Activated CD8-positive, alpha-beta memory T cell treated with anti-CD3 and anti-CD28 coated beads for 1 hour (primary cell): Measurements from ENCODE around the gene MRPS34.

ENCODE experiments used
- DNase-seq, 2 donors: peaks; one replicate each; pipeline ENCODE4 v3.0.0-alpha.2; 2020; ENCODE audit warnings: low read depth in 1 of 2; ENCODE audit errors: extremely low read depth in 1 of 2

The MRPS34 gene

DNA sequence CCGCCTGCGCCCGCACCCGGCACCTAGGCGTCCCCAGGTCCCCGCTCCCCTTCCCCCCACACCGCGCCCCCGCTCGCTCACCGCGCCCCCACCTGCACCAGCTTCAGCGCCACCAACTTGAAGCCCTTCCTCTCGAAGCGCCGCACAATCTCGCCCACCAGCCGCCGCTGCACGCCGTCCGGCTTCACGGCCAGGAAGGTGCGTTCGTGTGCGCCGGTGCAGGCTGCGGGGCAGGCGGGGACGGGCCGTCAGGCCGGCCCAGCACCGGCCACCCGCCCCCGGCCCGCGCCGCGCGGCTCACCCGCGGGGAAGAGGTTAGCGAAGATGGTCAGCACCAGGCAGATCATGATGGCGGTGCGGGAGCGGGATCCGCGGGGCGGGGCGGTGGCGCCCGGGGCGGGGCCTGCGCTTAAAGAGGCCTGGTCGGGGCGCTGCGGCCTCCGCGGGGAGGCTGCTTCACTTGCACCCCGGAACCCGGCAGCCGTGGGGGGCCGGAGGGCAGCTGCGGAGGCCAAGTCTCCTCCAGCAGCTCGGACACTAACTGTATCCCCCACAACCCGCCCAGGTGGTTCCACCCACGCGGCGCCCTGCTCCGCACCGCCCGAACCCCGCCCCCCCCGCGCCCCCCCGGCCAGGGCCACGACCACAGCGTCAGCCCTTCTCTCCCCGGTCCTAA, 1.6 kb downstream of the MRPS34 start, which contains the start of gene NME3:
TSS of gene NME3 (minus strand) at position 356 of the 676 bp plus-strand sequence. CDS start at position 347, 9 bp downstream.
- DNase-seq, result peak; percentile 23 to 66

DNA sequence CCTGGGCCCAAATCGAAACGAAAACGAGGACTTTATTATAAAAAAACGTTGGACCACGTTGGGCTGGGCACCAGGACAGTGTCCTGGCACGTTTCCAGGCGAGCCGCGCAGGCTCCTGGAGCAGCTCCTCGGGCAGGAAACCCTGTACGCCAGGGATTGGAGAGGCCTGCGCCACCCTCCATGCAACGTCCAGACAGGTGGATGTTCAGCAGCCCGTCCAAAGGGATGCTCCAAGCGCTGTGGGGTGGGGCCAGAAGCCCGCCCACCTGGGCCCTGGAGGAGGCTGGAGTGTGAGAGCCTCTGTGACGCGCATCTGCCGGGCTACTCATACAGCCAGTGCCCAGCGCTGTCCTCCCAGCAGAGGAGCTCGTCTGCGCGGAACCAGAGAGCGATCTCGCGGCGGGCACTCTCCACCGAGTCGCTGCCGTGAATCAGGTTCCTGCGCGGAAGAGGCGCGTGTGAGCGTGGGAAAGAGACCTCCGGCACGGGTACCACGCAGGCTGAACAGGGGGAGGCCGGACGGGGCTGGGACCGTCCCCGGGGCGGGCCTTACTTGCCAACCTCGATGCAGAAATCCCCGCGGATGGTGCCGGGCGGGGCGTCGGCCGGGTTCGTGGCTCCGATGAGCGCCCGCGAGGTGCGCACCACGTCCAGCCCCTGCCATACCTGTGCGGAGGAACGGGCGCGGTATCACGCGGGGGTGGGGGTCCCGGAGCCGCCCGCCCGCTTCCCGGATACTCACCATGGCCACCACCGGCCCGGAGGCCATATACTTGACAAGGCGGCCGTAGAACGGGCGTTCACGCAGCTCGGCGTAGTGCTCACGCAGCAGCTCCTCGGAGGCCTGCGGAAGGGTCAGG, 2.4 kb downstream of the MRPS34 start:
- no peak for DNase-seq

DNA sequence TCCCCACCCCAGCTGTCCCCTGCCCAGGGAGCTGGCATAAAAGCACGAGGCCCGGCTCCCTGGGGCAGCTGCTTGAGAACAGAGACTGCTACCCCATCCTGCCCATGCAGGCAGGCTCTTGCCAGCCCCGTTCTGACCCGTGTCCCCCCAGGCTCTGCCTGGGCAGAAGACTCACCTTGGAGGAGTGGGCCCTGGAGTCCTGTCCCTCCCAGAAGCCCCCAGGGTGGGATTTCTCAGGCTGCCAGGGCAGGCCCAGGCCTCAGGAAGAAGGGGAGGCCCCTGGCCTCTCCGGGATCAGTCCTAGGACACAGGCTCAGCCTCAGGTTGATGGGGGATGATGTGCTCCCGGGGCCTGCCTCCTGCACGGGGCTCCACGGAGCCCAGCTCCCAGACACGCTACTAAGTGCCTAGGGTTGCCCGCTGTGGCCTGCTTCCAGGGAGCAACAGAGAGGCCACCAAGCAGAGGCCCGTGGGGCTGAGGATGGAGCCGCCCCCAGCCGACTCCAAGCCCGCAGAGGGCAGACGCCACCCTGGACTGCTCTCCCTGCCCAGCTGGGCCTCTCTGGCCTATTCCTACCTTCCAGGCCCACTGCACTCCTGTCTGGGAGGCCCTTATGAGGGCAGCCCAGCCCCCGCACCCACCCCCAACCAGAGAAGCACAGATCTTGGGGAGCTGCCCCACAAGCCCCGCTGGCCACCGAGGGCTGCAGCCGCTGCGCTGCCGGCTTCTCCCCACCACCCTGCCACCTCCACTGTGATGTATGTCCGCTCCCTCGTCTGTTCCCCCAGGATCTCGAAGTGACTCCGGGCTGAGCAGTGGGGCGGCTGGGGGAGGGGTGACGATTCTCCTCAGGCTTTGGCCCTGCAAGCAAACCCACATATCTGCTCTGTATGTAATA, 3.3 kb downstream of the MRPS34 start:
- DNase-seq, result no peak

DNA sequence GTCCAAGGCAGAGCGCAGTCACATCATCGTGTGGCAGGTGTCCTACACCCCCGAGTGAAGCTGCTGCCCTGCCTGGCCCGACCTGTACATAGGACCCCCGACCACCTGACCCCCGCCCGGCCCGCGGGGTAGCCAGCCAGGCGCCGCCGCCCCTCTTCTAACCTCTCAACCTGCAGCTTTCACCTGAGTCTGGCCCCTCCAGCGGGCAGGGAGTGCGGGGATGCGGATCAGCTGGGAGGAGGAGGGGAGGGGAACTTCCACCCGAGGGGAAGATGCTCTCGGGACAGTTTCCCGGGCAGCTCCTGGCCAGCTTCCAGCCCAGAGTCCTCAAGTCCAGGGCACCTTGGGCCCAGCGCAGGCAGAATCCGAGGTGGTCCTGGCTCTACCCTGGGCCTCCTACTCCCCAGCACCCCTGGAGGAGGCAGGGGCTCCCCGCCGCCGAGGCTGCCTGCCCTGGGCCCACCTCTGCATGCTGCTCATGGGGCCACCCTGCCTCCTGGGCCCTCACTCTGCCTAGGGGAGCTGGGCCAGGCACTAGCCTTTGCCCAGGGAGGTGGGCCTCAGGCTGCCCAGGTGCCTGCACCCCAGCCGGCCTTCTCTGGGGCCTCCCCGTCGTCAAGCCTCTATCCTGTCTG, 4.0 kb downstream of the MRPS34 start:
- DNase-seq, result no peak

DNA sequence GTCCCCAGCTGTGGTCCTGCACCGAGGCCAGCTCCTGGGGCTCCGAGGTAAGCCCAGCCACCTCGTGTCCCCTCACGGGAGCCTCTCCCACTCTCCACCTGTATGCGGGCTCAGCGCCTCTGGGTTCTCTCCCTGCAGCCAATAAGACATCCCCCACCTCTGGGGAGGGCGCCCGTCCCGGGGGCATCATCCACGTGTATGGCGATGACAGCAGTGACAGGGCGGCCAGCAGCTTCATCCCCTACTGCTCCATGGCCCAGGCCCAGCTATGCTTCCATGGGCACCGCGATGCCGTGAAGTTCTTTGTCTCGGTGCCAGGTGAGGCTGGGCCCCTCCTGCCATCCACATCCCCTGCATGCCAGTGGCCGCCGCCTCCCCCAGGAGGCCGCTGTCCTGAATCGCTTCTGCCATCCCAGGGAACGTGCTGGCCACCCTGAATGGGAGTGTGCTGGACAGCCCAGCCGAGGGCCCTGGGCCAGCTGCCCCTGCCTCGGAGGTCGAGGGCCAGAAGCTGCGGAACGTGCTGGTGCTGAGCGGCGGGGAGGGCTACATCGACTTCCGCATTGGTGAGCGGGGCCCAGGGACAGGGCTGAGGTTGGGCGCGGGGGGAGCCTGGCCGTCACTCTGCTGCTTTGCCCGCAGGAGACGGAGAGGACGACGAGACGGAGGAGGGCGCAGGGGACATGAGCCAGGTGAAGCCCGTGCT, 4.7 kb downstream of the MRPS34 start:
- DNase-seq, result no peak

DNA sequence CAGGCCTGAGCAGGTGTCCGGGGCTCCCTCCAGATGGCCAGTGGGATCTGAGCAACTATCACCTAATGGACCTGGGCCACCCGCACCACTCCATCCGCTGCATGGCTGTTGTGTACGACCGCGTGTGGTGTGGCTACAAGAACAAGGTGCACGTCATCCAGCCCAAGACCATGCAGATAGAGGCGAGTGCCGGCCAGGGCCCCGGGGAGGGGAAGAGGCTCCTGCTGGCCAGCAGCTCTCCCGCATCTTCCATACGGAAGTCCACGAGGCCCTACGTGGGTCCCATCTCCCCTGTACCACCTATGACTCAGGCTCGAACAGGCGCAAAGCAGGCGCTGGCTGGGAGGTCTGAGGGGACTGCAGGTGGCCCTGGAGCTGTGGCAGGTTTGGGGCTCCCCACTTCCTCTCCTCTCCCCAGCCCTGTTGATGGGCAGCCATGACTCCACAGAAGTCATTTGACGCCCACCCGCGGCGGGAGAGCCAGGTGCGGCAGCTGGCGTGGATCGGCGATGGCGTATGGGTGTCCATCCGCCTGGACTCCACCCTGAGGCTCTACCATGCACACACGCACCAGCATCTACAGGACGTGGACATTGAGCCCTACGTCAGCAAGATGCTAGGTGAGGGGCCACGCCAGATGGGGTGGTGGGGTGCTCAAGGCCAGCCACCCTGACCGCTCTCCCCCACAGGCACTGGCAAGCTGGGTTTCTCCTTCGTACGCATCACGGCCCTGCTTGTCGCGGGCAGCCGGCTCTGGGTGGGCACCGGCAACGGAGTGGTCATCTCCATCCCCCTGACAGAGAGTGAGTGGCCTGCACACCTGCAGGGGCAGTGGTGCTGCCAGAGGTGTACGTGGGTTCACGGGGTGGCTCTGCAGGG, 5.6 kb downstream of the MRPS34 start:
- DNase-seq, result no peak

DNA sequence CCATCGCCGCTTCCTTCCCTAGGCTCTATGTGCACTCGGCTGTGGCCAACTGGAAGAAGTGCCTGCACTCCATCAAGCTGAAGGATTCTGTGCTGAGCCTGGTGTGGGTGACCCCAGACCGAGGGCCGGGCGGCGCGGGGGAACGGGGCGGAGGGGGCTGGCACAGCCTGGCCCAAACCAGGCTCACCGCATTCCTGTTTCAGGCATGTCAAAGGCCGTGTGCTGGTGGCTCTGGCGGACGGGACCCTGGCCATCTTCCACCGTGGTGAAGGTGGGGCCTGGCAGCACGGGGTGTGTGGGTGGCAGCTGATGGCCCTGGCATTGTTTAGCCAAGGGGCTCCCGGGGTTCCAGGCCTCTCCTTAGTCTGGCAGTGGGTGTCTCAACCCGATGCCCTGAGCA, 6.2 kb downstream of the MRPS34 start:
- DNase-seq, result no peak

DNA sequence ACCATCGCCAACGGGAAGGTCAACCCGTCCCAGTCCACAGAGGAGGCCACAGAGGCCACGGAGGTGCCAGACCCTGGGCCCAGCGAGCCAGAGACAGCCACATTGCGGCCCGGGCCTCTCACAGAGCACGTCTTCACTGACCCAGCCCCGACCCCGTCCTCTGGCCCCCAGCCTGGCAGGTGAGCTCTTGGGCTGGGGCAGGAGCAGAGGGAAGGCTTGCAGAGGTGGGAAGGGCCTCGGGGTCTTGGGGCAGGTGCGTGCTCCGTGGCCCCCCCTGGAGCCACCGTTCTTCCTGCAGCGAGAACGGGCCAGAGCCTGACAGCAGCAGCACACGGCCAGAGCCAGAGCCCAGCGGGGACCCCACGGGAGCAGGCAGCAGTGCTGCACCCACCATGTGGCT, 6.7 kb downstream of the MRPS34 start:
- DNase-seq, result no peak

DNA sequence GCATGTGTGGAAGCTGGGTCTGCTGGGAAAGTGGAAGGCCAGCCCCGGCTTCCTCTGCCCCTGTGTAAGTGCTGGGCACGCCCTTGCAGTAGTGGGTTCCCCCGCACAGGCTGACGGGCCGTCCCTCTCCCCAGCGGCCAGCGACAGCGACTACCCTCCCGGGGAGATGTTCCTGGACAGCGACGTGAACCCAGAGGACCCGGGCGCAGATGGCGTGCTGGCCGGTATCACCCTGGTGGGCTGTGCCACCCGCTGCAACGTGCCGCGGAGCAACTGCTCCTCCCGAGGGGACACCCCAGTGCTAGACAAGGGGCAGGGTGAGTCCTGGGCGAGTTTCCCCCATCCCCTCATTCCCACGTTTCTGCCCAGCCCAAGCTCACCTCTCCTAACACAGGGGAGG, 7.1 kb downstream of the MRPS34 start:
- DNase-seq, result no peak

DNA sequence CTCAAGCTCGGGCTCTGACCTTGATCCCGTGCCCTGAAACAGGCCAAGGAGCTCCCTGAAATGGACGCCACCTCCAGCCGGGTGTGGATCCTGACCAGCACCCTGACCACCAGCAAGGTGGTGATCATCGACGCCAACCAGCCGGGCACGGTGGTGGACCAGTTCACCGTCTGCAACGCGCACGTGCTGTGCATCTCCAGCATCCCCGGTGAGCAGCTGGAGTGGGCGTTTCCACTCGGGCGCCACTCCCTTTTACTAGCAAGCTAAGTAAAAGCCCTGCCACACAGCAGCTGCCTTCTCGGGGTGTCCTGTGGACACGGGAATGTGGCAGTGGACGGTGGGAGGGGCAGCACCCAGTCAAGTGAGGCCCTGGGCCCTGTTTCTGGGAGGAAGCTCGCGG, 8.0 kb downstream of the MRPS34 start:
- no peak for DNase-seq

DNA sequence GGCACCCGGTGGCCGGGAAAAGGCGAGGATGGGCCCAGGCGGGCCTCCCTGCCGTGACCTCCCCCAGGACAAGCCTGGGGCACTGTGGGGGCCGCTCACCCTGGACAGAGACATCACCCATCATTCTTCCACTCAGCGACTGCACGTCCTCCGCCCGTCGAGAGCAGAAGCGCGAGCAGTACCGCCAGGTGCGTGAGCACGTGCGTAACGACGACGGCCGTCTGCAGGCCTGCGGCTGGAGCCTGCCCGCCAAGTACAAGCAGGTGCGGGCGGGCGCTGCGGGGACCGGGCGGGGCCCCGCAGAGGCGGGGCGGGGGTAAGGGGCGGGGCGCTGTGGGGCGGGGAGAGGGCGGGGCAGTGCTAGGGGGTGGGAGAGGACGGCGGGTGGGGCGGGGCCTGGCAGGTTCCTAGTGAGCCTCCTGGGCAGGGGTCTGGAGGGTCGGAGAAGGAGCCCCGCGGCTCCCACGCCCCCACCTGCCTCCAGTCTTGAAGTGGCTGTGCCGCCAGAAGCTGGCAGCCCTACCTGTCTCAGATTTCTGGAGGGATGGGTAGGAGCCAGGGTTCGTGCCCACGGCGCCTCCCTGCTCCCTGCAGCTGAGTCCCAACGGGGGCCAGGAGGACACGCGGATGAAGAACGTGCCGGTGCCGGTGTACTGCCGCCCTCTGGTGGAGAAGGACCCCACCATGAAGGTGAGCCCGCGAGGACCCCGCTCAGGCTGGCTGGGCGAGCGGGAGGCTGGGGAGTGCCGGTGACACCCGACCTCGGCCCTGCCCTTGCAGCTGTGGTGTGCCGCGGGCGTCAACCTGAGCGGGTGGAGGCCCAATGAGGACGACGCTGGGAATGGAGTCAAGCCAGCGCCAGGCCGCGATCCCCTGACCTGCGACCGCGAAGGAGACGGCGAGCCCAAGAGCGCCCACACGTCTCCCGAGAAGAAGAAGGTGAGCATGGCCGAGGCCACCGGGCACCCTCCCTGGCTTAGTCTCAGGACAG, 9.1 kb downstream of the MRPS34 start:
- DNase-seq, result no peak

DNA sequence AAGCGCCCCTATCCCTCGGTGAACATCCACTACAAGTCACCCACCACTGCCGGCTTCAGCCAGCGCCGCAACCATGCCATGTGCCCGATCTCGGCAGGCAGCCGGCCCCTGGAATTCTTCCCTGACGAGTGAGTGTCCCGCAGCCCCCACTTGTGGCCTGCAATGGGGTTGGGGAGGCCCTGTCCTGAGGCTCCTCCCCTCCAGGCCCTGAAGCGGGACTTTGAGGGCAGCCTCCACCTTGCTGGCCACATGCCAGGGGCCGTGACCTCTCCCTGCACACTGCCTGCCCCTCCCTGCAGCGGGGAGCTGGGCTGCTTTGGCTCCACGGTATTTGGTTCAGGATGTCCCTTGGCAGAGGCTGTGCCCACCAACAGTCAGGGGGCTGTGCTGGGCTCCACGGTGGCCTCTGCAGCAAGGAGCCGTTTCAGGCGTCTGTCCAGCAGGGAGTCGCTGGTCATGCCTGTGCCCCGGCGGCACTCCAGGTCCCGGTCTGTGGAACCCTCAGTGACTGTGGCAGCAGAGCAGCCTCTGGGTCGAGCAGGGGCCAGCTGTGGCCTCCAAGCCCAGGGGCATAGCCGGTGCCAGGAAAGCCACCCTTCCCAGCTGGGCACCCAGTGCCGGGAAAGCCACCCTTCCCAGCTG, 9.9 kb downstream of the MRPS34 start:
- no peak for DNase-seq

DNA sequence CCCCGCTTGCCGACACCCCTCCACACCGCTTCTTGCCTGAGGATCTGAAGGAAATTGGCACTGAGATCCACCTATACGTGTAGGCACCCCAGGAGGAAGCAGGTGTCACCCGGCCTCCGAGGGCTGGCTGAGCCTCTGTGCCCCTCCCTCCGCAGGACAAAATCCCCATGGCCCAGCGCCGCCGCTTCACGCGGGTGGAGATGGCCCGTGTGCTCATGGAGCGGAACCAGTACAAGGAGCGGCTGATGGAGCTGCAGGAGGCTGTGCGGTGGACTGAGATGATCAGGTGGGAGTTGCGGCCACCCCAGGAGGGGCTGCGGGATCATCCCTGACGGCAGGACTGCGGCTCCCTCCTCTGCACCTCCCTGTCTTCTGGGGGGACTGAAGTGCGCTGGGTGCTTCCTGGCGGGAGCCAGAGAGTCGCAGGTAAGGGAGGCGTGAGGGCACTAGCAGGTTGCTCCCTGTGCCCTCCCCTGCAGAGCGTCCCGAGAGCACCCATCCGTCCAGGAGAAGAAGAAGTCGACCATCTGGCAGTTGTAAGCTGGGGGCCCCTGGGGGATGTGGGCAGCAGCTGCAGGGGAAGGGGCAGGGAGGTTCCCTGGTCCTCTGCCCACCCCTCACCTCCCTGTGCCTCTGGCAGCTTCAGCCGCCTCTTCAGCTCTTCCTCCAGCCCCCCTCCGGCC, 10.6 kb downstream of the MRPS34 start:
- no peak for DNase-seq

DNA sequence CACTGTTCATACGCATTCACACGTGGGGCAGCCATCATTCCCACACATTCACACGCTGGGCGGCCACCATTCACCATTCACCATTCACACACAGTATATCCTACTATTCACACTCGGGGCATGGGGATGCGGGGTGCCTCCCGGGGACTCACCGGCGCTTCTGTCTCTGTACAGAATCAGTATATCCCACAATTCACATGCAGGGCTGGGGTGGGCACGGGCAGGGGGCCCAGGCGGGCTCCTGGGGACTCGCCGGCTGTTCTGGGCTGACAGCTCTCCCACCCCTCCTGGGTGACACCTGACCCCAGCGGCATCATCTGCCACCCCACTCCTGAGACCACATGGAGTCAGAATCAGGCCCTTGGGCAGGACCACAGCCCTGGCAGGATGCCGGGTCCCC, 11.2 kb downstream of the MRPS34 start:
- DNase-seq, result no peak

DNA sequence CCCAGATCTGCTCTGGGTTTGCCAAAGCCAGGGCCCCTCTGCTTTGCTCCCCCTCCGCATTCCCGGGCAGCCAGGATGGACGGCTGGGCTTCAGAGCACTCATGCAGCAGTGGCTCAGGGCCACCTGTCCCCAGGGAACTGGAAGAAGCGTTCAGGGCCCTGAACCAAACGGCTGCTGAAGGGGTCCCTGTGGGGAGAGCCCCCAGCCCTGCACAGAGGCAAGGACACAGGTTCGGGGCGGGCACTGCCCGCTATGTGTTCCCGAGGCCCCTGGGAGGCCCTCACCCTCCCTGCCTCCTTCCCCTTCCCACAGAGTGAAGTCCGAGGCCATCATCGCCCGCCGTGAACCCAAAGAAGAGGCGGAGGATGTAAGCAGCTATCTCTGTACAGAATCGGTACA, 12.0 kb downstream of the MRPS34 start:
- DNase-seq, result no peak

DNA sequence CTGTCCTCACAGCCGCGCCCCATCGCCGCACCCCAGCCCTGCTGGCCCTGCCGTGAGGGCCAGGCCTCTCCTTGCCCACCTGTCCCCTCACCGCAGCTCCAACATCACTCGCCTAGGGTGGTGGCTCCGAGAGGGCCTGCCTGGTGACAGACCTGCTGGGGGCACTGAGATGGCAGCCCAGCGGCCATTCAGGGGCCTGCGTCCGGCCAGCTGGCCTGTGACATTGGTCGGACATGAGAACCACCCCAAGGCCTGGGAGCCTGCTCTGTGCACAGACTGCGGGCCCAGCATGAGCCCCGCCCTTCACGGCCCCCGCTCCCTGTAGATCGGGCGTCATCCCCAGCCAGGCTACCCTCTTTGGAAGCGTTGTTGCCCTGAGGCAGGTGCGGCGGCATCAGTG, 13.4 kb downstream of the MRPS34 start:
- no peak for DNase-seq

DNA sequence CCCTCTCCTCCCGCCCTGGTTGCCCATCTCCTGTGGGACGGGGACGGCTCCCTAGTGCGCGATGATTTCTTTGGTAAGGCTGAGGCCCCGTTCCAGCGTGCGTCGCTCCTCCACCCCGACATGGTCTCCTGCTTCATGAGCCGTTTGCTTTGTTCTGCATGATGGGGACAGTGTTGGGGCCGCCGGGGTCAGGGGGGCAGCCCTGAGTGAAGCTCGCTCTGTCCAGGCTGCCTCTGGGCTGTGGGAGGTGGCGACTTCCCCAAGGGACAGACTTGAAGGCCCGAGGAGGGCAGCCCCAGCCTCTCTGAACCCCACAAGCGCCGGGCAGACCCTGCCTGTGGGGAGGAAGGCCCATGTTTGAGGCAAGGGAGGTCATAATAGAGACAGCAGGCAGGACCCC, 14.0 kb downstream of the MRPS34 start:
- no peak for DNase-seq
